Fibroblast of mammary gland (primary cell): ENCODE data around the gene UBE2Q1.
A peak's percentile ranks its signal among the peaks of the same experiment; 100 is the strongest.

Source experiments
- DNase-seq: peaks from one replicate; pipeline ENCODE4 v3.0.0-alpha.2; 2010; ENCODE audit warnings: low read depth
- H3K4me3 ChIP-seq: 2 replicates; pipeline ENCODE4 v1.5.1; 2011; ENCODE audit warnings: low read depth, mild to moderate bottlenecking, low read length, moderate library complexity; ENCODE audit not compliant: control insufficient read depth
- CTCF ChIP-seq: conservative IDR thresholded peaks from 2 replicates; pipeline ENCODE4 v1.5.1; 2011; ENCODE audit warnings: low read depth, low read length, inconsistent platforms; ENCODE audit not compliant: control insufficient read depth, insufficient read depth

UBE2Q1 gene

GRCh38 chr1:154557939-154558719 lies at the start of gene UBE2Q1:
Gene UBE2Q1, minus strand, starts transcription at chr1:154558662. Its CDS starts 109 bp downstream, at chr1:154558553.
- DNase-seq: peak; percentile 18
- H3K4me3 ChIP-seq: peak within 1 kb of the TSS; percentile 87
- TF ChIP-seq CTCF: no peak

DNA sequence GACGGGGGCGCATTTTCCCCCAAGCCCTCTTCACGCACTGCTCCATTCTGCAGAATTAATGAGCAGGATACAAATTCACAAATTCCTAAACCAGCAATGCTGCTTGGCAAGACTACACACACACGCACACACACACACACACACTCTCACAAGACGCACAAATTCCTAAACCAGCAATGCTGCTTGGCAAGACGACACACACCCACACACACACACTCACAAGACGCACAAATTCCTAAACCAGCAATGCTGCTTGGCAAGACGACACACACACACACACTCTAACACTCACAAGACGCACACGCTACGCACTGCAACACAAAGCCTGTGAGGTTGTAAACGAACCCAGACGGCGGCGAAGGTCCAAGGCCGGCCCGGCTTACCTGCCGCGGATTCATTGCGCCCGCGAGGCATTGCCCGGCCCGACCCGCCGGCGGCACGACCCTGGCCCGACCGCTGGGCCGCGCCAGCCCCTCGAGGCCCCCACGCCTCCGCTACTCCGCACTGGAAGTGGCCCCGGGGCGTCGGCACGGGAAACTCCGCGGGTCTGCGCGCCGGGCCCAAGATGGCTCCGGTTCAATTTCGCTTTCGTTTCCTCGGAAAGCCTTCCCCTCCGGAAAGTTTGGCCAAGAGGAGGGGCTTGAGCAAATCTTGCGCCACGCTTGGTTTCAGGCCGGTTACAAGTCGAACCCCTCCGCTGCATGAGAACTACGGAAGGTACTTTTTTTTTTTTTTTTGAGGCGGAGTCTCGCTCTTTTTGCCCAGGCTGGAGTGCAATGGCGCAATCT lies 49.3 kb upstream of the UBE2Q1 start, which contains the start of gene ADAR:
ADAR (minus strand) TSS at position 578 of the 788 bp plus-strand sequence; CDS start at position 398, 180 bp downstream.
- no peak for TF ChIP-seq CTCF
- peak within 1 kb of the TSS; percentile 82 for H3K4me3 ChIP-seq
- peak; percentile 98 for DNase-seq

DNA sequence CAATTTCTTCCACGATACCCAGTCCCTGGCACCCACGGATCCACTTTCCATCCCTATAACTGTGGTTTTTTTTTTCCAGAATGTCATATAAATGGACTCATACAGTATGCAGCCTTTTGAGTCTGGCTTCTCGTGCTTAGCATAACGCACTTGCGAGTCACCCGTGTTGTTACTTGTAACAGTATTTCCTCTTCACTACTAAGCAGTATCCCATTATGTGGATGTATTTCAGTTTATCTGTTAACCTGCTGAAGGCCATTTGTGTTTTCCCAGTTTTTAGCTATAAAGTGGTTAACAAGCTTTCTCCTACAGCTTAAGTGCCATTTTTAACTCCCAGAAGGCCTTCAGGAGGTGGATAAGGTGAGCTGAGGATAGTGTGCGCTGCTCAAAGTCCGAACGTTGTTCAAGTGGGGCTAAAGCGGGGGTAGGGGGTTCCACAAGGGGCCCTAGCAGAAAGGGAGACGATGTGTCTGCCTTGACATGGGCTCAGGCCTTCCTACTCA lies 48.7 kb upstream of the UBE2Q1 start:
- peak overlapping the region; percentile 82 for H3K4me3 ChIP-seq
- DNase-seq: peak; percentile 58
- TF ChIP-seq CTCF: no peak

DNA sequence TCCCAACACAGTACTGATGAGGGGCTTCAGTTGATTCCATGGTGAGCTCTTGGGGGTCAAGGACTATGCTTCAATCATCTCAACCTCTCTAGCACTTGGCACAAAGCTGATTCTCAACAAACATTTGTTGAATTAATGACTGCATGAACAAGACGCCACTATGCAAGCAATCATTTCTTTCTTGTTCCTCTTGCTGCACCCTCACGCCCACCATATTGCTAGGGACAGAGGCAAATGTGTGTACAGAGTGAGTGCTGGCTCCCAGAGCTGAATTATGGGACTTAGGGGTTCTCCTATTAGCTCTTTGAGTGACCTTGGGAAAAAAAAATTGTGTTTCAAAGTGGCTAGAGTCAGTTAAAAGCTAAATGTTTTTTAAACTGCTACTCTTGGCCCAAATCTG lies 47.1 kb upstream of the UBE2Q1 start:
- H3K4me3 ChIP-seq: no peak overlapping the region
- no peak for DNase-seq
- no peak for TF ChIP-seq CTCF

DNA sequence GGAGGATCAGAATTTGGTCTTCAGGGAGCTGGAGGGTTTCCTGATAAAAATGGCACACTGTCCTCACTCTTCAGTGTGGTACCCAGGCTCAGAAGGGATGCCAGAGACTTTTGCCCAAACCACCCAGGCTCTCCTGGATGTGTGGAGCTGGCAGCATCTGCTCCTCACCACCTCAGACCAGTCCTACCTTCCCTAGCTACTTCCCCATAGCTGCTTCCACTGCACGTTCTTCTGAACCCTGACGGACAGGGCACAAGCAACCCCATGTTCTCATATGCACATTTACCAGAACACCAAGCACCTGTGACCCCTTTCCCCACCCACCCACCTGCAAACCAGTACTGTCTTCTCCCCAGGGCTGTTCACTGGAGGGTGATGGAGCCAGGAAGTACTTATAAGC lies 44.9 kb upstream of the UBE2Q1 start:
- no peak for DNase-seq
- no peak overlapping the region for H3K4me3 ChIP-seq
- TF ChIP-seq CTCF: no peak

DNA sequence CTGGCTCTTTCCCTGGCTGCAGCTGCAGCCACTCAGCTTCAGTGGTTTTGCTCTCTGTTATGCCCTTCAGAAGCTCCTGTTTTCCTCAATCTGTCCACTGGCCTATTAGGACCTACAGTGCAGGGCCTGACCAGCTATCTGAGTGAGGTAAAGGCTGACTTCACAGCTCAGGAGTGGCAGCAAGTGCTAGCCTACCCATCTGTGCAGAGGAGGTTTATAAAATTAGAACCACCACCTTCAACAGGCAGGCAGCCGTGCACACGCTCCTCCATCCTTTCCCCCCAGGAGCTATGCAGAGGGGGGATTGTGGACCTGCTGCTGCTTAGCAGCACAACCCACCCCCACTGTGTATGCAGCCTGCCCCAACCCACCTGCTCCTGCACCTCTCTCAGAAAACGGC lies 41.2 kb upstream of the UBE2Q1 start:
- peak; percentile 24 for DNase-seq
- TF ChIP-seq CTCF: no peak

More for the DNA sequence above, 41.2 kb upstream of the UBE2Q1 start:
- H3K4me3 ChIP-seq: no peak overlapping the region
